ENCODE data around the gene SLC7A5.

SLC7A5 gene

DNA sequence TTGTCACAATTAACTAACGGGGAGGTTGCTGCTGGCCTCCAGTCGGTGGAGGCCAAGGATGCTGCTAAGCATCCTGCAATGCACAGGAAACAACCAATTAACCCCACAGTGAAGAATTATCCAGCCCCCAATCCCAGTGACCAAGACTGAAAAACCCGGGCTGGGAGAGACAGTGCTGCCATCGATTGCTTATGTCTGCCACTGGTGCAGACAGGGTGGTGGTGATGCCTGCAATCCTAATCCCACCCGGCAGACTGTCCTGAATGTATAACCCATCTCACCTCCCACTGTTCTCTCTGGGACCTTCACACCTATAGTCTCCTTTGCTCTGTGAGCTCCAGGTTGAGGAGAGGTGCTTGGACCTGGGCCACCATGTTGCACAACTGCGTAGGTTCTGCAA lies 61.2 kb downstream of the SLC7A5 start:
- FAIRE-seq = no peak
- DNase-seq (ENCODE audit: insufficient read length, low spot score) = no peak

DNA sequence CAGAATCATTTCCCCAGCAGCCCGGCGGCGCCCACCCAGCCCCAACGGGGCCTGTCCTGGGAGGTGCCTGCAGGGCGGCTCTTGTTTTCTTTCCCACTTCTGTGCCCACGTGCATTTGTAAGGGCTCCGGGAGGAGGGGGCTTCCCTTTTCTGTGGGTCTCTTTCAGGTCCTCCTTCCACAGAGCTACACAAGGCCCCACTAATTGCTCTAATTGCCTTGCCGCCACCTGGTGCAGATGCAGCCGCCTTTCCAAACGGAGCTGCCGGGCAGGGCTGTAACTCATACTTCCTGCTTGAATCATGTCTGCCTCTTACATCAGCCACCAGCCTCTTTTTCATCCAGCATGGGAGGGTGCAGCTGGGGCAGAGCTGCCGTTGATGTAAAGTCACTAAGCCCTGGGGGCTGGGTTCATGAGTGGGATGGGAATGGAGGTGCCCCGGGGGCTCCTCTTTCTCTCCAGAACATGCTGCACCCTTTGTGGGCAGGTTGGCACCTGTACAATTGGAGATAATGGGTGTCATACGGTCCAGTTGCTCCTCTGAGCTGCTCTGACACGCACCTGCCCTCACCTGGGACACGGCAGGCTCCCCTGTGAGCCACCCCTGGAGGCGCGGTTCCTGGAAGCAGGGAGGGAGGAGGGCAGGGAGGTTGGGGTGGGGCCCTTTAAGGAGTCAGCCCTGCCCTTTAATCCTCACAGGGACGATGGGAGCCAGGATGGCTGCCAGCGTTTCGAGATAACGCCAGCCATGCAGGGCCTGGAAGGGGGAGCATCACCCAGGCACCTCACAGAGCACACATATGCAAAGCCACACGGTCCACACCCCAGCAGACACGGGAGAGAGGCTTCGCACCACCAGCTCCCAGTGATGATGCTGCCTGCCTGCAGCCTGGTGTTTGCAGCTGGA lies 62.4 kb downstream of the SLC7A5 start:
- DNase-seq (ENCODE audit: insufficient read length, low spot score) (no peak), FAIRE-seq (no peak)
- TF ChIP-seq, protein P1, sequence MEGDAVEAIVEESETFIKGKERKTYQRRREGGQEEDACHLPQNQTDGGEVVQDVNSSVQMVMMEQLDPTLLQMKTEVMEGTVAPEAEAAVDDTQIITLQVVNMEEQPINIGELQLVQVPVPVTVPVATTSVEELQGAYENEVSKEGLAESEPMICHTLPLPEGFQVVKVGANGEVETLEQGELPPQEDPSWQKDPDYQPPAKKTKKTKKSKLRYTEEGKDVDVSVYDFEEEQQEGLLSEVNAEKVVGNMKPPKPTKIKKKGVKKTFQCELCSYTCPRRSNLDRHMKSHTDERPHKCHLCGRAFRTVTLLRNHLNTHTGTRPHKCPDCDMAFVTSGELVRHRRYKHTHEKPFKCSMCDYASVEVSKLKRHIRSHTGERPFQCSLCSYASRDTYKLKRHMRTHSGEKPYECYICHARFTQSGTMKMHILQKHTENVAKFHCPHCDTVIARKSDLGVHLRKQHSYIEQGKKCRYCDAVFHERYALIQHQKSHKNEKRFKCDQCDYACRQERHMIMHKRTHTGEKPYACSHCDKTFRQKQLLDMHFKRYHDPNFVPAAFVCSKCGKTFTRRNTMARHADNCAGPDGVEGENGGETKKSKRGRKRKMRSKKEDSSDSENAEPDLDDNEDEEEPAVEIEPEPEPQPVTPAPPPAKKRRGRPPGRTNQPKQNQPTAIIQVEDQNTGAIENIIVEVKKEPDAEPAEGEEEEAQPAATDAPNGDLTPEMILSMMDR (IDR thresholded peaks at IDR 0.05; ENCODE audit: insufficient read depth, missing control alignments) = no peak

More for the DNA sequence above, 61.2 kb downstream of the SLC7A5 start:
- TF ChIP-seq, protein P1 (IDR thresholded peaks at IDR 0.05; ENCODE audit: insufficient read depth, missing control alignments) = no peak

- TF ChIP-seq, protein P1 (IDR thresholded peaks at IDR 0.05; ENCODE audit: insufficient read depth, missing control alignments) = no peak
- FAIRE-seq = no peak
- DNase-seq (ENCODE audit: insufficient read length, low spot score) = no peak
Observed at GRCh38 chr16:87806261-87806640, 63.1 kb downstream of the SLC7A5 start.

GRCh38 chr16:87803385-87803784 lies 65.9 kb downstream of the SLC7A5 start:
- FAIRE-seq (no peak), DNase-seq (ENCODE audit: insufficient read length, low spot score) (no peak)
- TF ChIP-seq, protein P1 (IDR thresholded peaks at IDR 0.05; ENCODE audit: insufficient read depth, missing control alignments) = no peak

- FAIRE-seq = no peak
- DNase-seq (ENCODE audit: insufficient read length, low spot score) = no peak
- TF ChIP-seq, protein P1 (IDR thresholded peaks at IDR 0.05; ENCODE audit: insufficient read depth, missing control alignments) = no peak
Observed at GRCh38 chr16:87802670-87803069, 66.6 kb downstream of the SLC7A5 start.

- DNase-seq (ENCODE audit: insufficient read length, low spot score) (no peak), FAIRE-seq (no peak)
- TF ChIP-seq, protein P1 (IDR thresholded peaks at IDR 0.05; ENCODE audit: insufficient read depth, missing control alignments) = no peak
Observed at GRCh38 chr16:87801679-87802259, 67.5 kb downstream of the SLC7A5 start.

GRCh38 chr16:87800497-87800896 lies 68.8 kb downstream of the SLC7A5 start:
- no peak for DNase-seq (ENCODE audit: insufficient read length, low spot score)
- TF ChIP-seq, protein P1 (IDR thresholded peaks at IDR 0.05; ENCODE audit: insufficient read depth, missing control alignments) = no peak
- FAIRE-seq = no peak

All from D721Med (cell line).